AG04449 (cell line): ENCODE measurements around the gene ZBTB16.
A peak's percentile ranks its signal among the peaks of the same experiment; 100 is the strongest.

ENCODE experiments used
- CTCF ChIA-PET: fragments of 350-600 bp; formaldehyde crosslinking; extraction: SDS; loops from one replicate; lab custom pipeline; 2021; ENCODE audit warnings: antibody characterized with exemption; lab: Yijun Ruan, JAX
- POLR2A ChIA-PET: fragments of 400-600, 350-600 bp; formaldehyde crosslinking; extraction: SDS; loops from one replicate; lab custom pipeline; 2020; ENCODE audit warnings: antibody characterized with exemption, inconsistent platforms; lab: Yijun Ruan, JAX
- DNase-seq: peaks from one replicate; pipeline ENCODE4 v3.0.0-alpha.2; 2010; ENCODE audit warnings: low read depth, low spot score
- H3K4me3 ChIP-seq: 2 replicates; pipeline ENCODE4 v1.5.1; 2011; ENCODE audit warnings: low read depth, mild to moderate bottlenecking, control low read depth, low read length
- CTCF ChIP-seq: IDR thresholded peaks from one replicate; pipeline ENCODE4 v1.5.1; 2011; ENCODE audit warnings: mild to moderate bottlenecking, moderate library complexity, low read length, control low read depth, inconsistent platforms; ENCODE audit not compliant: insufficient read depth; ENCODE audit errors: missing control alignments

The ZBTB16 gene

DNA sequence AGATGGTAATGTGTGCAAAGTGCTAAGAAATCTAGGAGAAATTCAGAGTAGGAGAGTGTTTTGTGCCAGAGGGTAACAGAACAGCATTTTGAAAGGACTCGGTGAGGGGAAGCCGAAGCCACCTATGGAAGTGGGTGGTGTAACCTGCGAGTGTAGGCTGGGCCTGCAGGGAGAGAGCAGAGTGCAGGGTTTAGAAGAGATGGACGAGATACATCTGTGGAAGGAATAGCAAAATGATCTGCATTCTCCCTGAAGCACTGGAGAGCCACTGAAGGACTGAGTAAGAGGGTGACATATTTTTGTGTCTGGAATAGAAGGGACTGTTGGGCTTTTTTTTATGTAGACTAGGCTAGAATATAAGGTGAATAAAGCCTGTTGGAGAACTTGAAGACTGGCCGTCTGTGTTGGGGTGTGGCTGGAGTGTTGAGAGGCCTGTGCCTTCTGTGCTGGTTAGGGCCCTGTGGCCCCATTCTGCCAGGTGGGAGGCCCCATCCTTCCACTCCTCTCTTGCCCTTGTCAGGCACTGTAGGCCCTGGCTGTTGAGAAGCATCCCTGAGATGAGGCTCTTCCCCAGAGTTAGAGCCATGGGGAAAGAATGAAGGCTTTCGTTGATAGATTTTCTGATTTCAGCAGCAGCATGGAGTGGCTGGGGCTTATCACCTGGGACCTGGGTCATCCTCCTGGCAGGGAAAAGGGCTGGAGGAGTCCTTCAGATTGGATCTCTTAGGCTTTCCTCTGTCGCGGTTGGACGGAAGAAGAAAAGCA is 102.2 kb downstream of the ZBTB16 start:
- no peak for TF ChIP-seq CTCF
- no peak for DNase-seq
- ChIA-PET CTCF (no interaction called here), POLR2A (no interaction called here)
- no peak overlapping the region for H3K4me3 ChIP-seq

DNA sequence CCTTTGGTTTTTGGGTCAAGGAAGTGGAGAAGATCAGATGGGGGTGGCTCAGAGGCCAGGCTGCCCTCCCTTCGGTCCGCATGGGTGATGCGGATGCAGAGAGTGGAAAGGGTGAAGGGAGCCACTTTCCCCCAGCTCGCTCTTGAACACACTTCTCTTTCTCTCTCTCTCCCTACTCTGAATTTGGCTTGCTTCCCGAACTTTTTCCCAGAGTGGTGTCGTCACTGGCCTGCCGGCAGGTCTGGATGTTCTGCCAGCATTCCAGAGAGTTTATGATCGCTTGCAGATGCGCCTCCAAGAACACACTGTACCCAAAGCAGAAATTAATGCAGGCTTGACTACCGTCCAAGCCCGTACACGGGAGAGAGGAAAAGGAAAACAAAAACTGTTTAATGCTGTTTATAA is 103.2 kb downstream of the ZBTB16 start:
- CTCF ChIA-PET, result no interaction called here
- H3K4me3 ChIP-seq, result no peak overlapping the region
- DNase-seq, result peak; percentile 72
- POLR2A ChIA-PET, result no interaction called here
- no peak for TF ChIP-seq CTCF

GRCh38 chr11:114163229-114163631 is 103.7 kb downstream of the ZBTB16 start:
- no peak for TF ChIP-seq CTCF
- no peak for DNase-seq
- no peak overlapping the region for H3K4me3 ChIP-seq
- ChIA-PET POLR2A (no interaction called here), CTCF (no interaction called here)

GRCh38 chr11:114163830-114164401 is 104.4 kb downstream of the ZBTB16 start:
- ChIA-PET CTCF (no interaction called here), POLR2A (no interaction called here)
- TF ChIP-seq CTCF, result no peak
- DNase-seq, result no peak
- H3K4me3 ChIP-seq, result no peak overlapping the region

GRCh38 chr11:114164546-114164945 is 105.0 kb downstream of the ZBTB16 start:
- CTCF ChIA-PET, result no interaction called here
- TF ChIP-seq CTCF, result no peak
- POLR2A ChIA-PET, result no interaction called here
- no peak for DNase-seq
- H3K4me3 ChIP-seq, result no peak overlapping the region

DNA sequence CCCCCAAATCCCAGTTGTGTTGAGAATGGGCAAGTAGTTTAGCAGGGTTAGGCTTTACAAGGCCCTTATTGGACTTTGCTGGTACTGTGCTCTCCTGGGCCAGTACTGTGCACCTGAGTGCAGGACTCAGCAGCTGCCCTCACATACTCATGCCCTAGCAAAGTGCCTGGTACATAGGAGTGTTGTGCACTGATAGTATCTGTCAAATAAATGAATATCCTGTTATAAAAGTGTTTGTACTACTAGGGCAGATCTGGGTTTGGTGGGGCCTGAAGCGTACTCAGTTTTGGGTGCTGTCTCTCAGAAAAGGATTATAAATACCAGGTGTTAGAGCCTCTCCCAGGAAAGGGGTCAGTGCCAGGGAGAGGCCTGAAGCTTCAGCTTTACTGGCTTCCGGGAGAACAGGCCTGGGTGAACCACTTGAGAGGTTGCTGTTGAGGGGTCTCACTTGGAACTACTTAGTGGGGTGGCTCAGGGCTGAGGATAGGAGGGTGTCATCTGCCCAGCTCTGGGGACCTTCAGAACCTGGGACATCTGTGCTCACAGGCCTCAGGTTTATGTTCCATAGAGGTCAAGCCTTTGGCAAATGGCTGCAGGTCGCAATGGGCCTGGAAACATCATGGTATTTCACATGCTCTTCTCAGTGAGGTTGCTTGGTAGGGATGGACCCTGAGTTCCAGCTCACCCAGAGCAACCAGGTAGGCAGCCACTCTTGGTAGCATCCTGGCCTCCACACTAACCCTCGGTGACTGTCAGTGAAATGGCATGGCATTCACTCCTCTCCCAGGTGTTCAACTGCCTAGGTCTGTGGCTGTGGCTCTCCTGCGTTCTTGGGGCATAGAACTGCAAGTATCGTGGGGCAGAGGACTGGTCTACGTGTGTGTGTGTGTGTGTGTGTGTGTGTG is 106.1 kb downstream of the ZBTB16 start:
- H3K4me3 ChIP-seq, result no peak overlapping the region
- POLR2A ChIA-PET, result no interaction called here
- CTCF ChIA-PET, result no interaction called here
- no peak for TF ChIP-seq CTCF
- no peak for DNase-seq
